Neural cell (in vitro differentiated cells): ENCODE results near the gene TEKT5.

ENCODE experiments used
- EP300 ChIP-seq: fragments of 450-650 bp; conservative IDR thresholded peaks from 2 replicates; pipeline ENCODE4 v1.6.1; 2014; ENCODE audit warnings: antibody characterized with exemption, mild to moderate bottlenecking, moderate library complexity; ENCODE audit not compliant: poor library complexity, severe bottlenecking
- EZH2 ChIP-seq: fragments of 200-600, 300-800 bp; shearing (Covaris generic), sonication (generic); IDR thresholded peaks from 2 replicates; pipeline ENCODE4 v1.6.1; 2014; ENCODE audit warnings: antibody characterized with exemption, low read length, borderline replicate concordance, mild to moderate bottlenecking; ENCODE audit not compliant: insufficient read depth, poor library complexity, severe bottlenecking
- POLR2AphosphoS5 ChIP-seq: IDR thresholded peaks from 2 replicates; pipeline ENCODE4 v1.6.1; 2012
- TAF1 ChIP-seq: IDR thresholded peaks from 2 replicates; pipeline ENCODE4 v1.6.1; 2012; ENCODE audit warnings: low read depth
- TF ChIP-seq, protein P1 (sequence below): IDR thresholded peaks from 2 replicates; pipeline ENCODE4 v1.6.1; 2012; ENCODE audit warnings: borderline replicate concordance
- TF ChIP-seq, protein P2 (sequence below): fragments of 450-650 bp; IDR thresholded peaks from 2 replicates; pipeline ENCODE4 v1.5.1; 2014; ENCODE audit warnings: antibody characterized with exemption, mild to moderate bottlenecking, moderate library complexity; ENCODE audit not compliant: poor library complexity, severe bottlenecking

DNA sequence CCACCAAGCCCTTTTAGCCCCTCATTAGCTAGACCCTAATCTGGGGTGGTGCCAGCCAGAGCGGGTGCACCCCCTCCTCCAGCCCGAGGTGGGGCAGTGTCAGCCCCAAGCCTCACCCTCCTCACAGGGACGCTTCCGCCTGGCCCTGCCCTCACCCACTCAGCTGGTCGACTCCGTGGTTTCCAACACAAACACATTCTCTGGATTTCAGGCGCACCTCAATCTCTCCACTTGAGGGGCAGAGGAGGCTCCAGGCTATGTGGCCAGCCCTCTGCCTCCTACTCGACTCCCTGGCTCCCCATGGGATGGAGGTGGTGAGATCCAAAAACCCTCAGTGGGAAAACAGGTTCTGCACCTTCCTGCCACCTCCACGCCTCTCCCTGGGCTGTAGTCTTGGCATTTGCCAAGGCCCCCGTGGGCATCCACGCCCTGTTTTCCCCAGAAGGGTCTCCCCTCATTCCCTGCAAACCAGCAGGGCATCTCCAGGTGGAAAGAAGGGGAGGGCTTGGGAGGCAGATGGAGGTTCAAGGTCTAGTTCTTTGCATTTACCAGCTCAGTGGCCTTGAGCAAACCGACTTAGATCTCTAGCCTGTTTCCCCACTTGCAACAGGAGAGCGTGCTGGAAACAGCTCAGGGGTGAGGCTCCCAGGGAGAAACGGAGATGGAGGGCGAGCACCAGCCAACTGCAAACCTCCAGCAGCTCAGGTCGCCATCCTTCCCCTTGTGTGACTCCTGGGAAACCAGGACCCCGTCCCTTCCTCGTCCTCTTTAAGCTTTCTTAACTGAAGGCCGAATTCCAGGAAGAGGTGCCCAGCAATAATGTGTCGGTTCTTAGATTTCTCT, 116.0 kb downstream of the TEKT5 start:
- TF ChIP-seq EZH2: no peak
- TF ChIP-seq EP300: no peak
- TF ChIP-seq, protein P1, sequence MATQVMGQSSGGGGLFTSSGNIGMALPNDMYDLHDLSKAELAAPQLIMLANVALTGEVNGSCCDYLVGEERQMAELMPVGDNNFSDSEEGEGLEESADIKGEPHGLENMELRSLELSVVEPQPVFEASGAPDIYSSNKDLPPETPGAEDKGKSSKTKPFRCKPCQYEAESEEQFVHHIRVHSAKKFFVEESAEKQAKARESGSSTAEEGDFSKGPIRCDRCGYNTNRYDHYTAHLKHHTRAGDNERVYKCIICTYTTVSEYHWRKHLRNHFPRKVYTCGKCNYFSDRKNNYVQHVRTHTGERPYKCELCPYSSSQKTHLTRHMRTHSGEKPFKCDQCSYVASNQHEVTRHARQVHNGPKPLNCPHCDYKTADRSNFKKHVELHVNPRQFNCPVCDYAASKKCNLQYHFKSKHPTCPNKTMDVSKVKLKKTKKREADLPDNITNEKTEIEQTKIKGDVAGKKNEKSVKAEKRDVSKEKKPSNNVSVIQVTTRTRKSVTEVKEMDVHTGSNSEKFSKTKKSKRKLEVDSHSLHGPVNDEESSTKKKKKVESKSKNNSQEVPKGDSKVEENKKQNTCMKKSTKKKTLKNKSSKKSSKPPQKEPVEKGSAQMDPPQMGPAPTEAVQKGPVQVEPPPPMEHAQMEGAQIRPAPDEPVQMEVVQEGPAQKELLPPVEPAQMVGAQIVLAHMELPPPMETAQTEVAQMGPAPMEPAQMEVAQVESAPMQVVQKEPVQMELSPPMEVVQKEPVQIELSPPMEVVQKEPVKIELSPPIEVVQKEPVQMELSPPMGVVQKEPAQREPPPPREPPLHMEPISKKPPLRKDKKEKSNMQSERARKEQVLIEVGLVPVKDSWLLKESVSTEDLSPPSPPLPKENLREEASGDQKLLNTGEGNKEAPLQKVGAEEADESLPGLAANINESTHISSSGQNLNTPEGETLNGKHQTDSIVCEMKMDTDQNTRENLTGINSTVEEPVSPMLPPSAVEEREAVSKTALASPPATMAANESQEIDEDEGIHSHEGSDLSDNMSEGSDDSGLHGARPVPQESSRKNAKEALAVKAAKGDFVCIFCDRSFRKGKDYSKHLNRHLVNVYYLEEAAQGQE: no peak
- TF ChIP-seq POLR2AphosphoS5: no peak
- TF ChIP-seq TAF1: no peak
- TF ChIP-seq, protein P2, sequence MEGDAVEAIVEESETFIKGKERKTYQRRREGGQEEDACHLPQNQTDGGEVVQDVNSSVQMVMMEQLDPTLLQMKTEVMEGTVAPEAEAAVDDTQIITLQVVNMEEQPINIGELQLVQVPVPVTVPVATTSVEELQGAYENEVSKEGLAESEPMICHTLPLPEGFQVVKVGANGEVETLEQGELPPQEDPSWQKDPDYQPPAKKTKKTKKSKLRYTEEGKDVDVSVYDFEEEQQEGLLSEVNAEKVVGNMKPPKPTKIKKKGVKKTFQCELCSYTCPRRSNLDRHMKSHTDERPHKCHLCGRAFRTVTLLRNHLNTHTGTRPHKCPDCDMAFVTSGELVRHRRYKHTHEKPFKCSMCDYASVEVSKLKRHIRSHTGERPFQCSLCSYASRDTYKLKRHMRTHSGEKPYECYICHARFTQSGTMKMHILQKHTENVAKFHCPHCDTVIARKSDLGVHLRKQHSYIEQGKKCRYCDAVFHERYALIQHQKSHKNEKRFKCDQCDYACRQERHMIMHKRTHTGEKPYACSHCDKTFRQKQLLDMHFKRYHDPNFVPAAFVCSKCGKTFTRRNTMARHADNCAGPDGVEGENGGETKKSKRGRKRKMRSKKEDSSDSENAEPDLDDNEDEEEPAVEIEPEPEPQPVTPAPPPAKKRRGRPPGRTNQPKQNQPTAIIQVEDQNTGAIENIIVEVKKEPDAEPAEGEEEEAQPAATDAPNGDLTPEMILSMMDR: no peak
